IPS-15b (cell line): Measurements from ENCODE around the gene FAM72A.
"Not testable (repeated sequence)": the region's sequence is repeated elsewhere in the genome, so short reads cannot be mapped to it uniquely, and the experiment has no call there.

Experiments
- H3K27me3 ChIP-seq: one replicate; pipeline ENCODE4 v1.6.1; 2013; ENCODE audit warnings: low read length; ENCODE audit not compliant: control insufficient read depth, insufficient read depth
- H3K36me3 ChIP-seq: one replicate; pipeline ENCODE4 v1.6.1; 2013; ENCODE audit warnings: low read length; ENCODE audit not compliant: control insufficient read depth, insufficient read depth
- H3K4me1 ChIP-seq: one replicate; pipeline ENCODE4 v1.6.1; 2013; ENCODE audit warnings: mild to moderate bottlenecking, low read length; ENCODE audit not compliant: control insufficient read depth, insufficient read depth
- H3K4me3 ChIP-seq: one replicate; pipeline ENCODE4 v1.5.1; 2013; ENCODE audit warnings: low read depth, low read length
- H3K9ac ChIP-seq: one replicate; pipeline ENCODE4 v1.6.1; 2013; ENCODE audit warnings: low read depth, mild to moderate bottlenecking, low read length
- H3K9me3 ChIP-seq: one replicate; pipeline ENCODE4 v1.6.1; 2013; ENCODE audit warnings: mild to moderate bottlenecking, low read length; ENCODE audit not compliant: control insufficient read depth, insufficient read depth

The FAM72A gene

GRCh38 chr1:206175459-206176113, 27.1 kb downstream of the FAM72A start:
- not testable (repeated sequence) for H3K4me3 ChIP-seq, H3K36me3 ChIP-seq, H3K9me3 ChIP-seq, H3K4me1 ChIP-seq, H3K27me3 ChIP-seq, H3K9ac ChIP-seq

GRCh38 chr1:206174182-206174868, 28.3 kb downstream of the FAM72A start:
- not testable (repeated sequence) for H3K4me1 ChIP-seq, H3K27me3 ChIP-seq, H3K4me3 ChIP-seq, H3K36me3 ChIP-seq, H3K9ac ChIP-seq, H3K9me3 ChIP-seq

DNA sequence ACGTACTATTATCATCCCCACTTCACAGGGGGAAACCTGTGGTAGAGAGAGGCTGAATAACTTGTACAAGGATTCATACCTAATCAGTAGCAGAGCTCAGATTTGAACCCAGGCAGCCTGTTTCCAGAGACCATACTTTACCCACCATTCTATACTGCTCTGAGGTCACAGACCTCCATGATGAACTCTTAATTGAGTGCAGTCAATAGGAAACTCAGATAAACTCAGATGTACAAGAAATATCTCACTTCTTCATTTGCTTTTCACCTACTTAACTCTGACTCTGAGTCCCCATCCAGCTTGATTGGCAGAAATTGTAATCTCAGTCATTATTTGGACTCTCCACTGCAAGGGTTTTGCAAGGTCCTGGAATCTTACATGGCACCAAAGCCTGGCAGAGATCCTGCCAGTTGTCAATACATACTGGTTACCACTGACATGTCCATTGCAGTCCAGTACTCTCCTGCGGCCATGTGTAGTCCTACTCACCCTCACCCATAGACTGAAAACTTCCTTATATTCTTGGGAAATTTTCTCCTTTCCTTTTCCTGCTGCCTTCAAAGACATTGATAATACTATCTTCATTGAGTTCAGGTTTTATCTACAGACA, 29.4 kb downstream of the FAM72A start:
- H3K4me3 ChIP-seq, H3K4me1 ChIP-seq, H3K27me3 ChIP-seq, H3K9ac ChIP-seq, H3K9me3 ChIP-seq, H3K36me3 ChIP-seq: not testable (repeated sequence)

DNA sequence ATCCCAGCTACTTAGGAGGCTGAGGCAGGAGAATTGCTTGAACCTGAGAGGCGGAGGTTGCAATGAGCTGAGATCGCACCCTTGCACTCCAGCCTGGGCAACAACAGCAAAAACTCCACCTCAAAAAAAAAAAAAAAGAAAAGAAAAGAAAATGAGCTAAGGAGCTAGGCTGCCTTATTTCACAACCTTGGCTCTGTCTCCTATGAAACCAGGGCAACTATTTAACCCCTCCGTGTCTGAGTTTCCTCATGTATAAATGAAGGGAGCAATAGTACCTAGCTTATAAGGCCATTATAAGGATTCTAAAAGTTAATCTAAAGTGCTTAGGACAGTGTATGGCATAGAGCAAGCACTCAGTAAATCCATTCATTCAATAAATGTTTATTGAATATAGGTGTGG, 32.8 kb downstream of the FAM72A start:
- not testable (repeated sequence) for H3K9ac ChIP-seq, H3K4me1 ChIP-seq, H3K4me3 ChIP-seq, H3K36me3 ChIP-seq, H3K27me3 ChIP-seq, H3K9me3 ChIP-seq

GRCh38 chr1:206167350-206168029, 35.1 kb downstream of the FAM72A start:
- not testable (repeated sequence) for H3K27me3 ChIP-seq

DNA sequence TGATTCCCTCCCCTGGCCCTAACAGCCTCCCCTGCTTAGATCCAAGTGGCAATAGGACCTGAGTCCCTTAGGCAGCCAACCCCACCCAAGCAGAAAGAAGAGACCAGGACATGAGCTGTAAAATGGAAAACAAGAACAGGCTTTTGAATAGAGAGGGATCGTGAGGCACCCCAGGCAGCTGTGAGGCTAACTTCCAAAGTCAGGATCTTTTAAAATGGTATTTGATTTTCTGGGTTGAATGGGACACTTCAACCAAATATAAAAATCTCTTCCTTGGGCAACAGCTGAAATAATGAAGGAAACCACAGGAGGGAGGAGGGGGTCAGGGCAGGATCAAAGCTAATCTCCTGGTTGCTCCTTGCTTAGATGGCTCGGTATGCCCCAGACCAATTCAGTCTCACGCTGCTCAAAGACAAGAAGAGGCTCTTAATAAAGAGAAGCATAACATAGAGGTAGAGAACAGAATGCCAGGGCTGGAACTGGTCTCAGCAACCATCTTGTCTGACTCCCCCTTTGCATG, 56.8 kb downstream of the FAM72A start:
- no peaks in the 10 kb centered on the region for H3K27me3 ChIP-seq
- no peaks in the 10 kb centered on the region for H3K36me3 ChIP-seq
- H3K9me3 ChIP-seq = no peaks in the 10 kb centered on the region
- H3K4me3 ChIP-seq = no peak overlapping the region
- H3K9ac ChIP-seq = no peak overlapping the region
- no peaks in the 10 kb centered on the region for H3K4me1 ChIP-seq

More at GRCh38 chr1:206167350-206168029, 35.1 kb downstream of the FAM72A start:
- not testable (repeated sequence) for H3K9ac ChIP-seq, H3K4me1 ChIP-seq, H3K36me3 ChIP-seq, H3K9me3 ChIP-seq, H3K4me3 ChIP-seq

DNA sequence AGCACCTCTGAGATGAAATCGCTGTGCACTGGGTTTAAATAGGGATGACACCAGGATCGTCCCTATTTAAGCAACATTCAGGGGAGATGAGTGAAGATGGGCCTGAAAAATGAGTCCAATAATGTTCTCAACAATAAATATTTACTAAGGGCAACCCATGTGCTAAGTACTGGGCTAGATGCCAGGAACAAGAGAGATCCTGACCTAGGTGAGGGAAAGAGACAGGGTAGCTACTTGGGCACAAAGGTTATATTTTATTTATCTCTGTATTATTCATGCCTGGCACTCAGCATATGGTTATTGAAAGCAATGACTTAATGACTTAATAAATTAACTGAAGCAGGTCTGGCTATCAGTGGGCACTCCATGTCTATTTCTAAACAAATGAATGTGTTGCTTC, 58.0 kb downstream of the FAM72A start:
- no peaks in the 10 kb centered on the region for H3K9me3 ChIP-seq
- no peak overlapping the region for H3K9ac ChIP-seq
- no peaks in the 10 kb centered on the region for H3K27me3 ChIP-seq
- no peaks in the 10 kb centered on the region for H3K4me1 ChIP-seq
- no peak overlapping the region for H3K4me3 ChIP-seq
- no peaks in the 10 kb centered on the region for H3K36me3 ChIP-seq

GRCh38 chr1:206143537-206144172, 59.0 kb downstream of the FAM72A start:
- no peak overlapping the region for H3K9ac ChIP-seq
- no peaks in the 10 kb centered on the region for H3K9me3 ChIP-seq
- H3K4me3 ChIP-seq = no peak overlapping the region
- H3K27me3 ChIP-seq = no peaks in the 10 kb centered on the region
- no peaks in the 10 kb centered on the region for H3K36me3 ChIP-seq
- no peaks in the 10 kb centered on the region for H3K4me1 ChIP-seq

- Histone ChIP-seq H3K27me3 (no peaks in the 10 kb centered on the region), H3K4me1 (no peaks in the 10 kb centered on the region), H3K4me3 (no peak overlapping the region), H3K9ac (no peak overlapping the region), H3K9me3 (no peaks in the 10 kb centered on the region), H3K36me3 (no peaks in the 10 kb centered on the region)
Measured at GRCh38 chr1:206142770-206143169, 59.9 kb downstream of the FAM72A start.

- H3K27me3 ChIP-seq = no peaks in the 10 kb centered on the region
- H3K36me3 ChIP-seq = no peaks in the 10 kb centered on the region
- no peaks in the 10 kb centered on the region for H3K9me3 ChIP-seq
- H3K9ac ChIP-seq = no peak overlapping the region
- no peak overlapping the region for H3K4me3 ChIP-seq
- H3K4me1 ChIP-seq = no peaks in the 10 kb centered on the region
Measured at GRCh38 chr1:206142011-206142410, 60.6 kb downstream of the FAM72A start.

DNA sequence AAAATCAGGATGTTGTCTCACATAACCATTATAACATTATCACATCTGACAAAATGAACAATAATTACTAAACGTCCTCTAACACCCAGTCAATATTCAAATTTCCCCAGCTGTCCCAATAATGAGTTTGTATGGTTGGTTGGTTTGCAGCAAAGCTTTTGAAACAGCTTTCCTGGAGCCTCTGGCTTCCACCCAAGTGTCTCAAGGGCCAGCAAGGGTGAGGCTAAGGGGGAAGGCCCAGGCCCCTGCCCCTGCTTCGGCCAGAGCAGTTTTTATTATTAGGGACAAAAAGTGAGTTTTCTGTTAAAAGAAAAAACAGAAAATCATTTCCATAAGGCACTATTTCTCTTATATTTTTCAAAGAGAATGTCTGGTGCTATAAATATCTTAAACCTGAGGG, 66.4 kb downstream of the FAM72A start:
- no peaks in the 10 kb centered on the region for H3K4me1 ChIP-seq
- H3K36me3 ChIP-seq = no peaks in the 10 kb centered on the region
- H3K27me3 ChIP-seq = no peaks in the 10 kb centered on the region
- no peak overlapping the region for H3K4me3 ChIP-seq
- H3K9me3 ChIP-seq = no peaks in the 10 kb centered on the region
- no peak overlapping the region for H3K9ac ChIP-seq
